Vagina (tissue), 2 donors: Measurements from ENCODE around the gene SNAI1.

ENCODE experiments used
- POLR2A ChIP-seq, 2 donors: fragments of 450-650 bp; IDR thresholded peaks; one replicate each; pipeline ENCODE4 v1.6.1; 2017; ENCODE audit warnings: antibody characterized with exemption in 2 of 2, mild to moderate bottlenecking in 2 of 2, moderate library complexity in 2 of 2
- TF ChIP-seq, protein P1 (sequence below), 3 experiments: fragments of 450-650 bp in 2 of 3; fragments of 200-600 bp in 1 of 3; sonication (generic) in 1 of 3; IDR thresholded peaks; one replicate each; pipeline ENCODE4 v1.5.1; 2017 to 2019; ENCODE audit warnings: antibody characterized with exemption in 3 of 3, mild to moderate bottlenecking in 2 of 3, moderate library complexity in 2 of 3

DNA sequence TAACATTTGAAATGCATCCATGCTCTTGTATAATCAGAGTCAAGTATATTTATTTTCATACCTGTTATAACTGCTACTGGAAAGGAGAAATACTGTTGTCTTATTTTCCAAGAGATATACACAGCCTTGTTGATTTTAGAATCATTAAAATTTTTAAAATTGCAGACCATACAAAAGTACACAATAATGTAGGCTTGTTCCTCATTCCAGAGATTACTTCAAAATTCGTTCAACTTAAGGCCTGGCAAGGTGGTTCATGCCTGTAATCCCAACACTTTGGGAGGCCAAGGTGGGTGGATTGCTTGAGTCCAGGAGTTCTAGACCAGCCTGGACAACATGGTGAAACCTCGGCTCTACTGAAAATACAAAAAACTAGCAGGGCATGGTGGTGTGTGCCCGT lies 40.5 kb upstream of the SNAI1 start:
- TF ChIP-seq, protein P1, sequence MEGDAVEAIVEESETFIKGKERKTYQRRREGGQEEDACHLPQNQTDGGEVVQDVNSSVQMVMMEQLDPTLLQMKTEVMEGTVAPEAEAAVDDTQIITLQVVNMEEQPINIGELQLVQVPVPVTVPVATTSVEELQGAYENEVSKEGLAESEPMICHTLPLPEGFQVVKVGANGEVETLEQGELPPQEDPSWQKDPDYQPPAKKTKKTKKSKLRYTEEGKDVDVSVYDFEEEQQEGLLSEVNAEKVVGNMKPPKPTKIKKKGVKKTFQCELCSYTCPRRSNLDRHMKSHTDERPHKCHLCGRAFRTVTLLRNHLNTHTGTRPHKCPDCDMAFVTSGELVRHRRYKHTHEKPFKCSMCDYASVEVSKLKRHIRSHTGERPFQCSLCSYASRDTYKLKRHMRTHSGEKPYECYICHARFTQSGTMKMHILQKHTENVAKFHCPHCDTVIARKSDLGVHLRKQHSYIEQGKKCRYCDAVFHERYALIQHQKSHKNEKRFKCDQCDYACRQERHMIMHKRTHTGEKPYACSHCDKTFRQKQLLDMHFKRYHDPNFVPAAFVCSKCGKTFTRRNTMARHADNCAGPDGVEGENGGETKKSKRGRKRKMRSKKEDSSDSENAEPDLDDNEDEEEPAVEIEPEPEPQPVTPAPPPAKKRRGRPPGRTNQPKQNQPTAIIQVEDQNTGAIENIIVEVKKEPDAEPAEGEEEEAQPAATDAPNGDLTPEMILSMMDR (IDR thresholded peaks at IDR 0.05), result no peak
- no peak for TF ChIP-seq POLR2A (IDR thresholded peaks at IDR 0.05)
